ENCODE measurements around the gene PIP4K2A.

The PIP4K2A gene

GRCh38 chr10:22662733-22663330, 51.5 kb downstream of the PIP4K2A start:
- DNase-seq: no peak

- DNase-seq: no peak
Measured at GRCh38 chr10:22659866-22660265, 54.5 kb downstream of the PIP4K2A start.

- no peak for DNase-seq
Measured at GRCh38 chr10:22658745-22659410, 55.5 kb downstream of the PIP4K2A start.

- no peak for DNase-seq
Measured at GRCh38 chr10:22657566-22658225, 56.7 kb downstream of the PIP4K2A start.

- no peak for DNase-seq
Measured at GRCh38 chr10:22657024-22657423, 57.4 kb downstream of the PIP4K2A start.

GRCh38 chr10:22656036-22656435, 58.3 kb downstream of the PIP4K2A start:
- DNase-seq: no peak

- no peak for DNase-seq
Measured at GRCh38 chr10:22655312-22655981, 58.9 kb downstream of the PIP4K2A start.

- no peak for DNase-seq
Measured at GRCh38 chr10:22652988-22653481, 61.3 kb downstream of the PIP4K2A start.

GRCh38 chr10:22651276-22651980, 63.0 kb downstream of the PIP4K2A start:
- no peak for DNase-seq

- no peak for DNase-seq
Measured at GRCh38 chr10:22649994-22650393, 64.4 kb downstream of the PIP4K2A start.

GRCh38 chr10:22649390-22649841, 65.0 kb downstream of the PIP4K2A start:
- DNase-seq: no peak

GRCh38 chr10:22648547-22648961, 65.8 kb downstream of the PIP4K2A start:
- DNase-seq: no peak

GRCh38 chr10:22647244-22647643, 67.1 kb downstream of the PIP4K2A start:
- no peak for DNase-seq

GRCh38 chr10:22646388-22646853, 68.0 kb downstream of the PIP4K2A start:
- DNase-seq: no peak

GRCh38 chr10:22644222-22644621, 70.2 kb downstream of the PIP4K2A start:
- DNase-seq: no peak

- DNase-seq: no peak
Measured at GRCh38 chr10:22643775-22644174, 70.6 kb downstream of the PIP4K2A start.

- DNase-seq: no peak
Measured at GRCh38 chr10:22643116-22643515, 71.3 kb downstream of the PIP4K2A start.

- no peak for DNase-seq
Measured at GRCh38 chr10:22641743-22642142, 72.6 kb downstream of the PIP4K2A start.

- DNase-seq: no peak
Measured at GRCh38 chr10:22640359-22640758, 74.0 kb downstream of the PIP4K2A start.

GRCh38 chr10:22638863-22639262, 75.5 kb downstream of the PIP4K2A start:
- no peak for DNase-seq

GRCh38 chr10:22637491-22637890, 76.9 kb downstream of the PIP4K2A start:
- no peak for DNase-seq

GRCh38 chr10:22635650-22636049, 78.7 kb downstream of the PIP4K2A start:
- DNase-seq: no peak
